VCaP (cell line): Measurements from ENCODE around the gene PDC.

Experiments used
- H3K27ac ChIP-seq: fragments of 450-650 bp; 2 replicates; pipeline ENCODE4 v1.5.1; 2017
- TF ChIP-seq, protein P1 (sequence below): fragments of 450-650 bp; conservative IDR thresholded peaks from 2 replicates; pipeline ENCODE4 v1.5.1; 2017; ENCODE audit warnings: mild to moderate bottlenecking, moderate library complexity

The PDC gene

DNA sequence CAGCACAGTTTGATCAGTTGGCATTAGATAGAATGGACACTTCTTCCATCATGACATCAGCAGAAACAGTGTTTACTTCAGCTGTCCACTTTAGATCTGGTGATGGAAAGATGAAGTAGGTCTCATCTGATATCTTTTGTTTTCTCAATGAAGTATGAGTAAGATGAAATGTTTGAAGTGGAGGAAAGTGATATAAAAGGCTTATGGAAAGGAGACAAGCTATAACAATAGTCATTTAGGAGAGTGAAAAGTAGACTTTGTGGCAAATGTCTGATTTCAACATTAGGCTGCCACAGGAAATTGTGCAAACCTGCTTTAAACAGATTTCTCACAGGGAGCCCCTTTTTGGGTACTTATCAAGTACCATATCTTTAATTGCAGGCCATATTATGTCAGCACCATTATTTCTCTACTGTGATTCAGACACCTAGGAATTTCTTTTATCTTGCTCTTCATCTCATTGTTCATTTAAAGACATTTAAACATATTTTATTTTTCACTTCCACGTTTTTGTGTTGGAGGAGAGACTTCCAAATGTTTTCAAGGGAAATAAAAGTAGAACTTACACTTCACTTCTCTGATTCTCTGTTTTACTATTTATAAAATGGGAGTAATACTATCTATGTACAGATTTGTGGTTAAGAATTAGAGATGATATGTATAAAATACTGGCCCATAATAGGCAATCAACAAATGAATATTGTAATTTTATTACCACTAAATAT lies 18.1 kb downstream of the PDC start:
- TF ChIP-seq, protein P1, sequence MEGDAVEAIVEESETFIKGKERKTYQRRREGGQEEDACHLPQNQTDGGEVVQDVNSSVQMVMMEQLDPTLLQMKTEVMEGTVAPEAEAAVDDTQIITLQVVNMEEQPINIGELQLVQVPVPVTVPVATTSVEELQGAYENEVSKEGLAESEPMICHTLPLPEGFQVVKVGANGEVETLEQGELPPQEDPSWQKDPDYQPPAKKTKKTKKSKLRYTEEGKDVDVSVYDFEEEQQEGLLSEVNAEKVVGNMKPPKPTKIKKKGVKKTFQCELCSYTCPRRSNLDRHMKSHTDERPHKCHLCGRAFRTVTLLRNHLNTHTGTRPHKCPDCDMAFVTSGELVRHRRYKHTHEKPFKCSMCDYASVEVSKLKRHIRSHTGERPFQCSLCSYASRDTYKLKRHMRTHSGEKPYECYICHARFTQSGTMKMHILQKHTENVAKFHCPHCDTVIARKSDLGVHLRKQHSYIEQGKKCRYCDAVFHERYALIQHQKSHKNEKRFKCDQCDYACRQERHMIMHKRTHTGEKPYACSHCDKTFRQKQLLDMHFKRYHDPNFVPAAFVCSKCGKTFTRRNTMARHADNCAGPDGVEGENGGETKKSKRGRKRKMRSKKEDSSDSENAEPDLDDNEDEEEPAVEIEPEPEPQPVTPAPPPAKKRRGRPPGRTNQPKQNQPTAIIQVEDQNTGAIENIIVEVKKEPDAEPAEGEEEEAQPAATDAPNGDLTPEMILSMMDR: no peak
- no peak overlapping the region for H3K27ac ChIP-seq

DNA sequence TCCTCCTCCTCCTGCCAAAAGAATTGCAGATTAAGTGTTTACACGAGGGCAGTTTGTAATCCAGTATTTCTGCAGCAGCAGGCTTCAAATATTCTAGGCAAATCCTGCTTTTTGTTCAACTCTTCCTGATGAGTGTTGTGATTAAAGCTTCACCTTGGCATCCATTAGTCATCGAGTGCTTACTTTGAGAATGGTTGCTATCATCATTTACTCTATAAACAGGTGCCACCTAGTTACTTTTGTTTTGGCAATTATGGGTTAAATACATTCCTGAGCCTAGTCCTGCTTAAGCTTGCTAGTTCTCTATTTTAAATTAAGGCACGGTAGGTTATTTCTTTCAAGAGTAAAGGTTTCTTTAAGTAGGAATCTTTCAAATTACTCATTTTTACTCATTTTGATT lies 20.3 kb downstream of the PDC start:
- H3K27ac ChIP-seq: no peak overlapping the region
- TF ChIP-seq, protein P1: no peak

GRCh38 chr1:186438567-186438966 lies 22.3 kb downstream of the PDC start:
- H3K27ac ChIP-seq: no peak overlapping the region
- TF ChIP-seq, protein P1: no peak

GRCh38 chr1:186435336-186435735 lies 25.6 kb downstream of the PDC start:
- H3K27ac ChIP-seq: no peak overlapping the region
- TF ChIP-seq, protein P1: no peak

GRCh38 chr1:186429017-186429416 lies 31.9 kb downstream of the PDC start:
- TF ChIP-seq, protein P1: no peak
- H3K27ac ChIP-seq: no peak overlapping the region

- no peak overlapping the region for H3K27ac ChIP-seq
- TF ChIP-seq, protein P1: no peak
These were observed 34.8 kb downstream of the PDC start for GRCh38 chr1:186426118-186426517.

GRCh38 chr1:186424539-186424938 lies 36.4 kb downstream of the PDC start:
- TF ChIP-seq, protein P1: no peak
- no peak overlapping the region for H3K27ac ChIP-seq
